ENCODE data around the gene ZMYND11.

DNA sequence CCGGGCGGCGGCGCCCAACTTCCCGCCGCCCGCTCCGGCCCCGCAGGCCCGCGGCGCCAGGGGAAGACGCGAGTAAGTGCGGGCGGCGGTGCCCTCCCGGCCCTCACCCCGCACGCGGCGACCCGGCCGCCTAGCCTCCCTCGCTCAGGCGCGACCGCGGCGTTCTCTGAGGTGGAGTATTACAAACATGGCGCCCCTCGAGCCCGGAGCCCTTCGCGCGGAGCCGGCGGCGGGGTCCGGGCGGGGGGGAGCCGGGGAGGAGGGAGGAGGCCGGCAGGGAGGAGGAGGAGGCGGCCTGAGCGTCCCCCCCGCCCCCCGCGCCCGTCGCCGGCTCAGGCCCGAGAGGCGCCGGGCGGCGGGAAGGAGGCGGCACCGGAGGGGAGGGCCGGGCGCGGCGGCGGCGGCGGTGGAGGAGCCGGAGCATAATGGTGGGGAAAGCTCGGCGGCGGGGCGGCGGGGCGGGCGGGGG, at the start of gene ZMYND11:
- TF ChIP-seq RFX5 (IDR thresholded peaks at IDR 0.05; ENCODE audit: borderline replicate concordance, low read depth, low read length), result no peak
- no peak for TF ChIP-seq CHD2 (IDR thresholded peaks at IDR 0.05; ENCODE audit: low read length)
- TF ChIP-seq CREB1 (IDR thresholded peaks at IDR 0.05), result no peak
- no peak for TF ChIP-seq FOSL1 (IDR thresholded peaks at IDR 0.05; ENCODE audit: insufficient read depth, low read depth, low read length)
- TF ChIP-seq SP2 (IDR thresholded peaks at IDR 0.05; ENCODE audit: low read length), result no peak
- no peak for TF ChIP-seq SRF (IDR thresholded peaks at IDR 0.05; ENCODE audit: low read depth, low read length)
- TF ChIP-seq RAD21 (IDR thresholded peaks at IDR 0.05 in 1 of 2, conservative IDR thresholded peaks at IDR 0.05 in 1 of 2; ENCODE audit: low read depth in 2 of 2, low read length in 2 of 2), result no peak
- no peak for TF ChIP-seq CHD1 (IDR thresholded peaks at IDR 0.05; ENCODE audit: low read depth, low read length)
- TF ChIP-seq, protein P1, sequence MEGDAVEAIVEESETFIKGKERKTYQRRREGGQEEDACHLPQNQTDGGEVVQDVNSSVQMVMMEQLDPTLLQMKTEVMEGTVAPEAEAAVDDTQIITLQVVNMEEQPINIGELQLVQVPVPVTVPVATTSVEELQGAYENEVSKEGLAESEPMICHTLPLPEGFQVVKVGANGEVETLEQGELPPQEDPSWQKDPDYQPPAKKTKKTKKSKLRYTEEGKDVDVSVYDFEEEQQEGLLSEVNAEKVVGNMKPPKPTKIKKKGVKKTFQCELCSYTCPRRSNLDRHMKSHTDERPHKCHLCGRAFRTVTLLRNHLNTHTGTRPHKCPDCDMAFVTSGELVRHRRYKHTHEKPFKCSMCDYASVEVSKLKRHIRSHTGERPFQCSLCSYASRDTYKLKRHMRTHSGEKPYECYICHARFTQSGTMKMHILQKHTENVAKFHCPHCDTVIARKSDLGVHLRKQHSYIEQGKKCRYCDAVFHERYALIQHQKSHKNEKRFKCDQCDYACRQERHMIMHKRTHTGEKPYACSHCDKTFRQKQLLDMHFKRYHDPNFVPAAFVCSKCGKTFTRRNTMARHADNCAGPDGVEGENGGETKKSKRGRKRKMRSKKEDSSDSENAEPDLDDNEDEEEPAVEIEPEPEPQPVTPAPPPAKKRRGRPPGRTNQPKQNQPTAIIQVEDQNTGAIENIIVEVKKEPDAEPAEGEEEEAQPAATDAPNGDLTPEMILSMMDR (IDR thresholded peaks at IDR 0.05; ENCODE audit: control extremely low read depth in 1 of 3, insufficient read depth in 1 of 3, low read depth in 1 of 3, low read length in 3 of 3), result no peak
- no peak for TF ChIP-seq TEAD4 (IDR thresholded peaks at IDR 0.05; ENCODE audit: low read depth, low read length)
- TF ChIP-seq, protein P2, sequence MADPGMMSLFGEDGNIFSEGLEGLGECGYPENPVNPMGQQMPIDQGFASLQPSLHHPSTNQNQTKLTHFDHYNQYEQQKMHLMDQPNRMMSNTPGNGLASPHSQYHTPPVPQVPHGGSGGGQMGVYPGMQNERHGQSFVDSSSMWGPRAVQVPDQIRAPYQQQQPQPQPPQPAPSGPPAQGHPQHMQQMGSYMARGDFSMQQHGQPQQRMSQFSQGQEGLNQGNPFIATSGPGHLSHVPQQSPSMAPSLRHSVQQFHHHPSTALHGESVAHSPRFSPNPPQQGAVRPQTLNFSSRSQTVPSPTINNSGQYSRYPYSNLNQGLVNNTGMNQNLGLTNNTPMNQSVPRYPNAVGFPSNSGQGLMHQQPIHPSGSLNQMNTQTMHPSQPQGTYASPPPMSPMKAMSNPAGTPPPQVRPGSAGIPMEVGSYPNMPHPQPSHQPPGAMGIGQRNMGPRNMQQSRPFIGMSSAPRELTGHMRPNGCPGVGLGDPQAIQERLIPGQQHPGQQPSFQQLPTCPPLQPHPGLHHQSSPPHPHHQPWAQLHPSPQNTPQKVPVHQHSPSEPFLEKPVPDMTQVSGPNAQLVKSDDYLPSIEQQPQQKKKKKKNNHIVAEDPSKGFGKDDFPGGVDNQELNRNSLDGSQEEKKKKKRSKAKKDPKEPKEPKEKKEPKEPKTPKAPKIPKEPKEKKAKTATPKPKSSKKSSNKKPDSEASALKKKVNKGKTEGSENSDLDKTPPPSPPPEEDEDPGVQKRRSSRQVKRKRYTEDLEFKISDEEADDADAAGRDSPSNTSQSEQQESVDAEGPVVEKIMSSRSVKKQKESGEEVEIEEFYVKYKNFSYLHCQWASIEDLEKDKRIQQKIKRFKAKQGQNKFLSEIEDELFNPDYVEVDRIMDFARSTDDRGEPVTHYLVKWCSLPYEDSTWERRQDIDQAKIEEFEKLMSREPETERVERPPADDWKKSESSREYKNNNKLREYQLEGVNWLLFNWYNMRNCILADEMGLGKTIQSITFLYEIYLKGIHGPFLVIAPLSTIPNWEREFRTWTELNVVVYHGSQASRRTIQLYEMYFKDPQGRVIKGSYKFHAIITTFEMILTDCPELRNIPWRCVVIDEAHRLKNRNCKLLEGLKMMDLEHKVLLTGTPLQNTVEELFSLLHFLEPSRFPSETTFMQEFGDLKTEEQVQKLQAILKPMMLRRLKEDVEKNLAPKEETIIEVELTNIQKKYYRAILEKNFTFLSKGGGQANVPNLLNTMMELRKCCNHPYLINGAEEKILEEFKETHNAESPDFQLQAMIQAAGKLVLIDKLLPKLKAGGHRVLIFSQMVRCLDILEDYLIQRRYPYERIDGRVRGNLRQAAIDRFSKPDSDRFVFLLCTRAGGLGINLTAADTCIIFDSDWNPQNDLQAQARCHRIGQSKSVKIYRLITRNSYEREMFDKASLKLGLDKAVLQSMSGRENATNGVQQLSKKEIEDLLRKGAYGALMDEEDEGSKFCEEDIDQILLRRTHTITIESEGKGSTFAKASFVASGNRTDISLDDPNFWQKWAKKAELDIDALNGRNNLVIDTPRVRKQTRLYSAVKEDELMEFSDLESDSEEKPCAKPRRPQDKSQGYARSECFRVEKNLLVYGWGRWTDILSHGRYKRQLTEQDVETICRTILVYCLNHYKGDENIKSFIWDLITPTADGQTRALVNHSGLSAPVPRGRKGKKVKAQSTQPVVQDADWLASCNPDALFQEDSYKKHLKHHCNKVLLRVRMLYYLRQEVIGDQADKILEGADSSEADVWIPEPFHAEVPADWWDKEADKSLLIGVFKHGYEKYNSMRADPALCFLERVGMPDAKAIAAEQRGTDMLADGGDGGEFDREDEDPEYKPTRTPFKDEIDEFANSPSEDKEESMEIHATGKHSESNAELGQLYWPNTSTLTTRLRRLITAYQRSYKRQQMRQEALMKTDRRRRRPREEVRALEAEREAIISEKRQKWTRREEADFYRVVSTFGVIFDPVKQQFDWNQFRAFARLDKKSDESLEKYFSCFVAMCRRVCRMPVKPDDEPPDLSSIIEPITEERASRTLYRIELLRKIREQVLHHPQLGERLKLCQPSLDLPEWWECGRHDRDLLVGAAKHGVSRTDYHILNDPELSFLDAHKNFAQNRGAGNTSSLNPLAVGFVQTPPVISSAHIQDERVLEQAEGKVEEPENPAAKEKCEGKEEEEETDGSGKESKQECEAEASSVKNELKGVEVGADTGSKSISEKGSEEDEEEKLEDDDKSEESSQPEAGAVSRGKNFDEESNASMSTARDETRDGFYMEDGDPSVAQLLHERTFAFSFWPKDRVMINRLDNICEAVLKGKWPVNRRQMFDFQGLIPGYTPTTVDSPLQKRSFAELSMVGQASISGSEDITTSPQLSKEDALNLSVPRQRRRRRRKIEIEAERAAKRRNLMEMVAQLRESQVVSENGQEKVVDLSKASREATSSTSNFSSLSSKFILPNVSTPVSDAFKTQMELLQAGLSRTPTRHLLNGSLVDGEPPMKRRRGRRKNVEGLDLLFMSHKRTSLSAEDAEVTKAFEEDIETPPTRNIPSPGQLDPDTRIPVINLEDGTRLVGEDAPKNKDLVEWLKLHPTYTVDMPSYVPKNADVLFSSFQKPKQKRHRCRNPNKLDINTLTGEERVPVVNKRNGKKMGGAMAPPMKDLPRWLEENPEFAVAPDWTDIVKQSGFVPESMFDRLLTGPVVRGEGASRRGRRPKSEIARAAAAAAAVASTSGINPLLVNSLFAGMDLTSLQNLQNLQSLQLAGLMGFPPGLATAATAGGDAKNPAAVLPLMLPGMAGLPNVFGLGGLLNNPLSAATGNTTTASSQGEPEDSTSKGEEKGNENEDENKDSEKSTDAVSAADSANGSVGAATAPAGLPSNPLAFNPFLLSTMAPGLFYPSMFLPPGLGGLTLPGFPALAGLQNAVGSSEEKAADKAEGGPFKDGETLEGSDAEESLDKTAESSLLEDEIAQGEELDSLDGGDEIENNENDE (IDR thresholded peaks at IDR 0.05; ENCODE audit: insufficient replicate concordance, low read length), result no peak
- TF ChIP-seq EGR1 (IDR thresholded peaks at IDR 0.05; ENCODE audit: borderline replicate concordance, low read depth, low read length), result no peak
- TF ChIP-seq GTF2F1 (IDR thresholded peaks at IDR 0.05; ENCODE audit: borderline replicate concordance, low read depth, low read length), result no peak
